IPS-15b (cell line): ENCODE results near the gene TRAPPC13.
"Not testable (repeated sequence)": the region's sequence is repeated elsewhere in the genome, so short reads cannot be mapped to it uniquely, and the experiment has no call there.

Experiments
- H3K27me3 ChIP-seq: one replicate; pipeline ENCODE4 v1.6.1; 2013; ENCODE audit warnings: low read length; ENCODE audit not compliant: control insufficient read depth, insufficient read depth
- H3K36me3 ChIP-seq: one replicate; pipeline ENCODE4 v1.6.1; 2013; ENCODE audit warnings: low read length; ENCODE audit not compliant: control insufficient read depth, insufficient read depth
- H3K4me1 ChIP-seq: one replicate; pipeline ENCODE4 v1.6.1; 2013; ENCODE audit warnings: mild to moderate bottlenecking, low read length; ENCODE audit not compliant: control insufficient read depth, insufficient read depth
- H3K4me3 ChIP-seq: one replicate; pipeline ENCODE4 v1.5.1; 2013; ENCODE audit warnings: low read depth, low read length
- H3K9ac ChIP-seq: one replicate; pipeline ENCODE4 v1.6.1; 2013; ENCODE audit warnings: low read depth, mild to moderate bottlenecking, low read length
- H3K9me3 ChIP-seq: one replicate; pipeline ENCODE4 v1.6.1; 2013; ENCODE audit warnings: mild to moderate bottlenecking, low read length; ENCODE audit not compliant: control insufficient read depth, insufficient read depth

The TRAPPC13 gene

DNA sequence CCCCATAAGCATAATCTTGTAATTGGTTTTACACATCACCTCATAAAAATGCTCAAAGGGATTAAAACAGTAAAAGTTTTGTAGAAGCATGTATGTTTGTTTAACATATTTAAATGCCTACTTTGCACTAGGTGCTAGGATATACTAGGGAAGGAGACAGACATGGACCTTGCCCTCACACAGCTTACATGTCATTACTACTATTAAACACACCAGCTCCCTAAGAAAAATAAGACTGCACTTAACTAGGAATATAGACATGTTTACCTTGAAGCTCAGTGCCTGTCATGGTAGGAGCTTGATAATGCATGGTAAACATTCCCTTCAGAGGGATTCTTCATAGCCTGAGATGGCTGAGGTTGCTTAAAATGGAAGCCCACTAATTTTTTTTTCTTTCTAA, 6.2 kb downstream of the TRAPPC13 start:
- no peak overlapping the region for H3K9ac ChIP-seq
- H3K4me3 ChIP-seq, result no peak overlapping the region
- no peaks in the 10 kb centered on the region for H3K9me3 ChIP-seq
- H3K27me3 ChIP-seq, result no peaks in the 10 kb centered on the region
- H3K36me3 ChIP-seq, result peaks cover 3% of the 10 kb centered on the region
- no peaks in the 10 kb centered on the region for H3K4me1 ChIP-seq

DNA sequence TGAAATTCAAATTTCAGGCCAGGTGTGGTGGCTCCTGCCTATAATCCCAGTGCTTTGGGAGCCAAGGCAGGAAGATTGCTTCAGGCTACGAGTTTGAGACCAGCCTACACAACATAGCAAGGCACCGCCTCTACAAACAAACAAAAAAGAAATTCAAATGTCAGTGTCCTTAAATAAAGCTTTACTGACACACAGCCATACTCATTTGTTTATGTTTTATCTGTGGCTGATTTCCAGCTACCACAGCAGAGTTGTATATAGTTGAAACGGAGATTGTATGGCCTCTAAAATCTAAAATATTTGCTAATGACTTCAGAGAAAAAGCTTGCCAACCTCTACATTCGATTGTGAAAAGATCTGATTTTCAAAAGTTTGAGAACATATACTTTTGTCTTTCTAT, 15.4 kb downstream of the TRAPPC13 start:
- Histone ChIP-seq H3K27me3 (no peaks in the 10 kb centered on the region), H3K4me3 (no peak overlapping the region), H3K9me3 (no peaks in the 10 kb centered on the region), H3K9ac (no peak overlapping the region), H3K36me3 (no peaks in the 10 kb centered on the region), H3K4me1 (no peaks in the 10 kb centered on the region)

DNA sequence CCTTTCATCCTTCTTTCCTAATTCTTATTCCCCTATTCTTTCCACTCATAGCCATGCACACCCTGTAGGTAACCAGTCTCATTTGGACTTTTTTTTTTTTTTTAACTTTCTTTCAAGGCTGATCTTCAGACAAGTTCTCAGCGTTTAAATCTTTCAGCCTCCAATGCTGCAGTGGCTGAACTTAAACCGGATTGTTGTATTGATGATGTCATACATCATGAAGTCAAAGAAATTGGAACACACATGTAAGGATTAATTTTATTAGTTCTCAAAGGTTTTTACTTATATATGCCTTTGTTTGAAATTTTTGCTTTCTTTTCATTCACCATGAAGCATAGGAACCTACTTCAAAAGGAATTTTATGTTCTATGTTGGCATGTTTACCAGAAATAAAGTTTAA, 22.1 kb downstream of the TRAPPC13 start:
- H3K27me3 ChIP-seq, result no peaks in the 10 kb centered on the region
- no peak overlapping the region for H3K4me3 ChIP-seq
- no peaks in the 10 kb centered on the region for H3K36me3 ChIP-seq
- H3K9ac ChIP-seq, result no peak overlapping the region
- H3K4me1 ChIP-seq, result no peaks in the 10 kb centered on the region
- H3K9me3 ChIP-seq, result no peaks in the 10 kb centered on the region

GRCh38 chr5:65647941-65648340, 23.1 kb downstream of the TRAPPC13 start:
- H3K4me3 ChIP-seq, result no peak overlapping the region
- no peaks in the 10 kb centered on the region for H3K4me1 ChIP-seq
- H3K36me3 ChIP-seq, result no peaks in the 10 kb centered on the region
- no peaks in the 10 kb centered on the region for H3K27me3 ChIP-seq
- no peaks in the 10 kb centered on the region for H3K9me3 ChIP-seq
- no peak overlapping the region for H3K9ac ChIP-seq

- Histone ChIP-seq H3K4me3 (no peak overlapping the region), H3K9ac (no peak overlapping the region), H3K4me1 (no peaks in the 10 kb centered on the region), H3K36me3 (no peaks in the 10 kb centered on the region), H3K9me3 (no peaks in the 10 kb centered on the region), H3K27me3 (no peaks in the 10 kb centered on the region)
Measured at GRCh38 chr5:65651144-65651543, 26.3 kb downstream of the TRAPPC13 start.

DNA sequence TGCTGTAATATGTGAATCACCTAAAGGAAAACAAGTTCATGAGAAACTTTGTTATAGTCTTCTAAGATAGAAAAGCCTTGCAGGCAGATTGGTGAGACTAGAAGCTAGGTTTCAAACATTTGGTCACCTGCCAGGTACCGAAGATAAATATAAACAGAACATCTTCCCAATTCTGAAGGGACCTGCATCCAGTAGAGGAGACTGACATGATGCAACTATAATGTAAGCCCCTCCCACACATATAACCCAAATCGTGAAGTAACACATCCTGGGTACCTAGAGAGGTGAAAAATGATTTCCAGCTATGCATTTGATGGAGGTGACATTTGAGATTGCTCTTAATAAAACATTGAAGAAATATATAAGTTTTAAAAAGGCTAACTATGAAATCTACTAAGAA, 29.9 kb downstream of the TRAPPC13 start:
- Histone ChIP-seq H3K9me3 (no peaks in the 10 kb centered on the region), H3K9ac (no peak overlapping the region), H3K27me3 (no peaks in the 10 kb centered on the region), H3K4me3 (no peak overlapping the region), H3K36me3 (no peaks in the 10 kb centered on the region), H3K4me1 (no peaks in the 10 kb centered on the region)

DNA sequence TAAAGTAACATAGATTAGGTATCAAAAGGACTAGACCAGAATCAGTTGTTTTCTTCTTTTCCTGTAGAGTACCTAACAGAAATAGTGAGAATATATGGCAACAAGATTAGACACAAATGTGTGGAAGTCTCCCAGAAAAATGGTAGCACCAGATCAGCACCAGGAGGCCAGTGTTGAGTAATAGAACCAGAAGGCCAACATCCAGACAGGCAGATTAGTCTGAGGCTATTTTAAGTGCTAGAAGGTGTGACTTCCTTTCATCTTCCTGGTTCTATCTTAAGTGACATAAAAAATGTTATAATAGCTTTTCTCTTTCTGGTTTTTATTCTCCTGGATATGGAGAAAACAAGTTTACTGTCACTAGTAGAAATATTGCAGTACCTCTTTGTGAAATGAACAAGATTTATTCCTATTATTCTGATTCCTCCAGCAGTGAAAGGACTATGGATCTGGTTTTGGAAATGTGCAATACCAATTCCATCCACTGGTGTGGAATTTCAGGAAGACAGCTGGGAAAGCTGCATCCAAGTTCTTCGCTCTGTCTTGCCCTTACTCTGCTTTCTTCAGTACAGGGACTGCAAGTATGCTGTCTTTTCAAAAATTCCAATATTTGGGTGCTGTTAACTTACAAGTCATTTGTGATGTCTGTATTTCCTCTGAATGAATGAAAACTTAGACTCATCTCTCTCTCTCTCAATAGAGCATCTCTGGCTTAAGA, 39.1 kb downstream of the TRAPPC13 start:
- H3K4me1 ChIP-seq, result no peaks in the 10 kb centered on the region
- H3K27me3 ChIP-seq, result no peaks in the 10 kb centered on the region
- no peak overlapping the region for H3K9ac ChIP-seq
- no peaks in the 10 kb centered on the region for H3K9me3 ChIP-seq
- no peak overlapping the region for H3K4me3 ChIP-seq
- no peaks in the 10 kb centered on the region for H3K36me3 ChIP-seq

DNA sequence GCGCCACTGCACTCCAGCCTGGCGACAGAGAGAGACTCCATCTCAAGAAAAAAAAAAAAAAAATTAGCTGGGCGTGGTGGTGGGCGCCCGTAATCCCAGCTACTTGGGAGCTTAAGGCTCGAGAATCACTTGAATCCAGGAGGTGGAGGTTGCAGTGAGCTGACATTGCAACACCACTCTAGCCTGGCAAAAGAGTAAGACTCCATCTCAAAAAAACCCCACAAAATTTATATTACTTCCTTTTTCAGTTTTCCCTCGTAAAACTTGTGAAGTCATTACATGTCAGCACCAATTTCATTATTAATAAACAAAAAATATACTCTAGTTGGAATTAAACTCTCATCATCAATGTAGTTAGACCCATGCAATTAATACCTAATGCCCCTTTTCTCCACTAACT, 43.9 kb downstream of the TRAPPC13 start:
- Histone ChIP-seq H3K9ac (no peak overlapping the region), H3K36me3 (no peaks in the 10 kb centered on the region), H3K4me3 (no peak overlapping the region), H3K4me1 (no peaks in the 10 kb centered on the region), H3K9me3 (no peaks in the 10 kb centered on the region), H3K27me3 (no peaks in the 10 kb centered on the region)

- Histone ChIP-seq H3K4me3 (no peak overlapping the region), H3K9ac (no peak overlapping the region), H3K9me3 (no peaks in the 10 kb centered on the region), H3K4me1 (no peaks in the 10 kb centered on the region), H3K27me3 (no peaks in the 10 kb centered on the region), H3K36me3 (no peaks in the 10 kb centered on the region)
Measured at GRCh38 chr5:65672796-65673195, 48.0 kb downstream of the TRAPPC13 start.

DNA sequence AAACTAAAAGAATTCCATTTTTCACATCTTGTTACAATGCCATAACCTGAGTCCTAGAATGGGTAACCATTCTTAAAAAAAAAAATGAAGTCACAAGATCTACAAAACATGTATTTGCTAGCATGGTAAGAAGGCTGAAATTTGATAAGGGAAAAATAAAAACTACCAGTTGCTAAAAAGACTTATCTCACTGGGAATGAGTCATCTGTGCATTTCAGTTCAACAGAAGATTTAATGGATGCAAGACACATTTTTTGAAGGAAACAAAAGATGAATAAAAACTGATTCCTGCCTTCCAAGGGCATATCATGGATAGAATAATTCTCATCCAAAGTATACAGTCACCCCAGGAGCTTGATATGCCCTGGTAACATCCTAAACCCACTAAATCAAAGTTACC, 49.9 kb downstream of the TRAPPC13 start:
- Histone ChIP-seq H3K4me1 (no peaks in the 10 kb centered on the region), H3K4me3 (no peak overlapping the region), H3K9me3 (no peaks in the 10 kb centered on the region), H3K36me3 (peaks cover under 1% of the 10 kb centered on the region), H3K9ac (no peak overlapping the region), H3K27me3 (no peaks in the 10 kb centered on the region)

GRCh38 chr5:65676056-65676455, 51.2 kb downstream of the TRAPPC13 start:
- not testable (repeated sequence) for H3K9ac ChIP-seq, H3K4me3 ChIP-seq, H3K4me1 ChIP-seq, H3K27me3 ChIP-seq, H3K36me3 ChIP-seq, H3K9me3 ChIP-seq

- no peaks in the 10 kb centered on the region for H3K9me3 ChIP-seq
- no peaks in the 10 kb centered on the region for H3K27me3 ChIP-seq
- H3K36me3 ChIP-seq, result peaks cover 12% of the 10 kb centered on the region
- H3K4me3 ChIP-seq, result no peak overlapping the region
- no peaks in the 10 kb centered on the region for H3K4me1 ChIP-seq
- no peak overlapping the region for H3K9ac ChIP-seq
Measured at GRCh38 chr5:65682148-65682547, 57.3 kb downstream of the TRAPPC13 start.
